ENCODE data around the gene PLOD2. TPM values are rescaled to one million over a fixed set of nuclear protein-coding genes. Genes with fewer than 3 reads are reported as not detected.

PLOD2 gene
- total and polyA plus RNA-seq, 9 of the 15 experiments (the other 6 are each of a cell fraction or from before 2014, with no cell fraction given) = 0.18 to 1.5 (median 0.58) TPM

DNA sequence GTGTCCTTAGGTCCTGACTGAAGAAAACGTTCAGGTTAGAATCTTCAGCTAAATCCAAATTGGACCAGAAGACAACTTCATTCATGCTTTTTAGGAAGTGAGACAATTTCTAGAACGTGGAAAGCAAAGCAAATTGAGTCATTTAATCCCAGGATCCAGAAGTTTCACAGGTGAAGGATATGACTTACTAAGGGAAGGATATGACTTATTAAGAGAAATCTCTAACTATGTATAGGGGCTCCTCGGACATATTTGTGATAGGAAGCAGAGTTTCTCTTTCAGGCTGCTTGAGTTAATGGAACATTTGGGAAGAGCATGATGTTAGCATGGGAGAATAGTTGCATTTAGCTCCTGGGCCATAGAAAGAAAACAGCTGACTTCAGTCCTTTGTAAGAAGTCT, 16.1 kb upstream of the PLOD2 start (continued):
- TF ChIP-seq EWSR1 (IDR thresholded peaks at IDR 0.05; ENCODE audit: borderline replicate concordance, low read depth, partially characterized antibody) = no peak
- TF ChIP-seq, protein P1, sequence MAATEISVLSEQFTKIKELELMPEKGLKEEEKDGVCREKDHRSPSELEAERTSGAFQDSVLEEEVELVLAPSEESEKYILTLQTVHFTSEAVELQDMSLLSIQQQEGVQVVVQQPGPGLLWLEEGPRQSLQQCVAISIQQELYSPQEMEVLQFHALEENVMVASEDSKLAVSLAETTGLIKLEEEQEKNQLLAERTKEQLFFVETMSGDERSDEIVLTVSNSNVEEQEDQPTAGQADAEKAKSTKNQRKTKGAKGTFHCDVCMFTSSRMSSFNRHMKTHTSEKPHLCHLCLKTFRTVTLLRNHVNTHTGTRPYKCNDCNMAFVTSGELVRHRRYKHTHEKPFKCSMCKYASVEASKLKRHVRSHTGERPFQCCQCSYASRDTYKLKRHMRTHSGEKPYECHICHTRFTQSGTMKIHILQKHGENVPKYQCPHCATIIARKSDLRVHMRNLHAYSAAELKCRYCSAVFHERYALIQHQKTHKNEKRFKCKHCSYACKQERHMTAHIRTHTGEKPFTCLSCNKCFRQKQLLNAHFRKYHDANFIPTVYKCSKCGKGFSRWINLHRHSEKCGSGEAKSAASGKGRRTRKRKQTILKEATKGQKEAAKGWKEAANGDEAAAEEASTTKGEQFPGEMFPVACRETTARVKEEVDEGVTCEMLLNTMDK (IDR thresholded peaks at IDR 0.05; ENCODE audit: borderline replicate concordance, insufficient read depth, low read depth, low read length, poor library complexity, severe bottlenecking) = no peak
- no peak for TF ChIP-seq BRD9 (IDR thresholded peaks at IDR 0.05; ENCODE audit: low read depth, partially characterized antibody)
- TF ChIP-seq, protein P2, sequence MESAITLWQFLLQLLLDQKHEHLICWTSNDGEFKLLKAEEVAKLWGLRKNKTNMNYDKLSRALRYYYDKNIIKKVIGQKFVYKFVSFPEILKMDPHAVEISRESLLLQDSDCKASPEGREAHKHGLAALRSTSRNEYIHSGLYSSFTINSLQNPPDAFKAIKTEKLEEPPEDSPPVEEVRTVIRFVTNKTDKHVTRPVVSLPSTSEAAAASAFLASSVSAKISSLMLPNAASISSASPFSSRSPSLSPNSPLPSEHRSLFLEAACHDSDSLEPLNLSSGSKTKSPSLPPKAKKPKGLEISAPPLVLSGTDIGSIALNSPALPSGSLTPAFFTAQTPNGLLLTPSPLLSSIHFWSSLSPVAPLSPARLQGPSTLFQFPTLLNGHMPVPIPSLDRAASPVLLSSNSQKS (CRISPR knock-in tag; IDR thresholded peaks at IDR 0.05) = no peak
- TF ChIP-seq MXI1 (IDR thresholded peaks at IDR 0.05; ENCODE audit: low read depth, low read length) = no peak
- no peak for TF ChIP-seq LCOR (CRISPR knock-in tag; IDR thresholded peaks at IDR 0.05)

DNA sequence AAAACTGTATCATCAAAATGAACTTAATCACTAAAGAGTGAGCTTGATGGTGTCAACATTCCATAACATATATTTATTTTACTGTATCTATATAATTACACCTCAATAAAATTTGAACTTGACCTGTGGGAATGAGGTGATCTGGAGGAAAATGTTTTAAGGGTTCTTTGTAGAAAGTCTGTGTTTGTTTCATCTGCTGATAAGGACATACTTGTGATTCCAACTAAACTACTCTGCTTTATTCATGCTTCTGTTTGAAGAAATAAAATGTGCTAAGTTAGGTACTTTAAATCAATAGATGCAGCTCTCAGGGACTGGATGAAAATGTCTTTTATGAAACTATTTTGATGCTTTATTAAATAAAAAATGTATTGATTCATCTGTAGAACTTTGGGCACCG, 11.6 kb upstream of the PLOD2 start:
- in situ Hi-C loops (cut with MboI) (no loop called here), intact Hi-C loops (cut with micrococcal nuclease) (no loop called here)
- H3K9ac ChIP-seq (ENCODE audit: insufficient read depth in 1 of 2, low read depth in 2 of 2, low read length in 2 of 2) = no peak overlapping the region
- ATAC-seq = no peak
- no peak for DNase-seq (ENCODE audit: extremely low read depth in 1 of 4, low spot score in 3 of 4)
- BruUV-seq (replicated peaks) = no TSS peak
- ChIA-PET CTCF (ENCODE audit: low intra/inter-chr PET ratio) (no interaction called here), POLR2A (no interaction called here)
- H3K27ac ChIP-seq (ENCODE audit: extremely low read depth, low read depth, low read length) = no peak overlapping the region
- no peaks in the 10 kb centered on the region for H4K20me1 ChIP-seq (replicated peaks; ENCODE audit: control insufficient read depth, insufficient read depth, low read length)
- no peak for FAIRE-seq
- no peak overlapping the region for H3K4me3 ChIP-seq
- WGBS (ENCODE audit: insufficient coverage, low coverage, missing lambda C conversion rate) = 6% methylated on average over 1 of the region's 1 CpG
- no peaks in the 10 kb centered on the region for H3K79me2 ChIP-seq (ENCODE audit: control insufficient read depth, insufficient read depth, low read length)
- no peaks in the 10 kb centered on the region for H3K9me1 ChIP-seq (ENCODE audit: control insufficient read depth, insufficient read depth, low read length)
- H3K4me1 ChIP-seq (replicated peaks in 1 of 2; ENCODE audit: control insufficient read depth in 2 of 2, insufficient read depth in 2 of 2, low read length in 2 of 2) = no peaks in the 10 kb centered on the region
- H3K4me2 ChIP-seq (ENCODE audit: insufficient read depth, low read length) = no peak overlapping the region
- H3K9me3 ChIP-seq (replicated peaks; ENCODE audit: control insufficient read depth, insufficient read depth, low read depth, low read length) = no peaks in the 10 kb centered on the region
- no peak overlapping the region for H2AFZ ChIP-seq (ENCODE audit: low read depth, low read length)
- H3K27me3 ChIP-seq (ENCODE audit: control insufficient read depth in 2 of 2, insufficient read depth in 2 of 2, low read length in 2 of 2) = no peaks in the 10 kb centered on the region
- H3K36me3 ChIP-seq (ENCODE audit: control insufficient read depth, insufficient read depth, low read length) = no peaks in the 10 kb centered on the region
- TF ChIP-seq, protein P3, sequence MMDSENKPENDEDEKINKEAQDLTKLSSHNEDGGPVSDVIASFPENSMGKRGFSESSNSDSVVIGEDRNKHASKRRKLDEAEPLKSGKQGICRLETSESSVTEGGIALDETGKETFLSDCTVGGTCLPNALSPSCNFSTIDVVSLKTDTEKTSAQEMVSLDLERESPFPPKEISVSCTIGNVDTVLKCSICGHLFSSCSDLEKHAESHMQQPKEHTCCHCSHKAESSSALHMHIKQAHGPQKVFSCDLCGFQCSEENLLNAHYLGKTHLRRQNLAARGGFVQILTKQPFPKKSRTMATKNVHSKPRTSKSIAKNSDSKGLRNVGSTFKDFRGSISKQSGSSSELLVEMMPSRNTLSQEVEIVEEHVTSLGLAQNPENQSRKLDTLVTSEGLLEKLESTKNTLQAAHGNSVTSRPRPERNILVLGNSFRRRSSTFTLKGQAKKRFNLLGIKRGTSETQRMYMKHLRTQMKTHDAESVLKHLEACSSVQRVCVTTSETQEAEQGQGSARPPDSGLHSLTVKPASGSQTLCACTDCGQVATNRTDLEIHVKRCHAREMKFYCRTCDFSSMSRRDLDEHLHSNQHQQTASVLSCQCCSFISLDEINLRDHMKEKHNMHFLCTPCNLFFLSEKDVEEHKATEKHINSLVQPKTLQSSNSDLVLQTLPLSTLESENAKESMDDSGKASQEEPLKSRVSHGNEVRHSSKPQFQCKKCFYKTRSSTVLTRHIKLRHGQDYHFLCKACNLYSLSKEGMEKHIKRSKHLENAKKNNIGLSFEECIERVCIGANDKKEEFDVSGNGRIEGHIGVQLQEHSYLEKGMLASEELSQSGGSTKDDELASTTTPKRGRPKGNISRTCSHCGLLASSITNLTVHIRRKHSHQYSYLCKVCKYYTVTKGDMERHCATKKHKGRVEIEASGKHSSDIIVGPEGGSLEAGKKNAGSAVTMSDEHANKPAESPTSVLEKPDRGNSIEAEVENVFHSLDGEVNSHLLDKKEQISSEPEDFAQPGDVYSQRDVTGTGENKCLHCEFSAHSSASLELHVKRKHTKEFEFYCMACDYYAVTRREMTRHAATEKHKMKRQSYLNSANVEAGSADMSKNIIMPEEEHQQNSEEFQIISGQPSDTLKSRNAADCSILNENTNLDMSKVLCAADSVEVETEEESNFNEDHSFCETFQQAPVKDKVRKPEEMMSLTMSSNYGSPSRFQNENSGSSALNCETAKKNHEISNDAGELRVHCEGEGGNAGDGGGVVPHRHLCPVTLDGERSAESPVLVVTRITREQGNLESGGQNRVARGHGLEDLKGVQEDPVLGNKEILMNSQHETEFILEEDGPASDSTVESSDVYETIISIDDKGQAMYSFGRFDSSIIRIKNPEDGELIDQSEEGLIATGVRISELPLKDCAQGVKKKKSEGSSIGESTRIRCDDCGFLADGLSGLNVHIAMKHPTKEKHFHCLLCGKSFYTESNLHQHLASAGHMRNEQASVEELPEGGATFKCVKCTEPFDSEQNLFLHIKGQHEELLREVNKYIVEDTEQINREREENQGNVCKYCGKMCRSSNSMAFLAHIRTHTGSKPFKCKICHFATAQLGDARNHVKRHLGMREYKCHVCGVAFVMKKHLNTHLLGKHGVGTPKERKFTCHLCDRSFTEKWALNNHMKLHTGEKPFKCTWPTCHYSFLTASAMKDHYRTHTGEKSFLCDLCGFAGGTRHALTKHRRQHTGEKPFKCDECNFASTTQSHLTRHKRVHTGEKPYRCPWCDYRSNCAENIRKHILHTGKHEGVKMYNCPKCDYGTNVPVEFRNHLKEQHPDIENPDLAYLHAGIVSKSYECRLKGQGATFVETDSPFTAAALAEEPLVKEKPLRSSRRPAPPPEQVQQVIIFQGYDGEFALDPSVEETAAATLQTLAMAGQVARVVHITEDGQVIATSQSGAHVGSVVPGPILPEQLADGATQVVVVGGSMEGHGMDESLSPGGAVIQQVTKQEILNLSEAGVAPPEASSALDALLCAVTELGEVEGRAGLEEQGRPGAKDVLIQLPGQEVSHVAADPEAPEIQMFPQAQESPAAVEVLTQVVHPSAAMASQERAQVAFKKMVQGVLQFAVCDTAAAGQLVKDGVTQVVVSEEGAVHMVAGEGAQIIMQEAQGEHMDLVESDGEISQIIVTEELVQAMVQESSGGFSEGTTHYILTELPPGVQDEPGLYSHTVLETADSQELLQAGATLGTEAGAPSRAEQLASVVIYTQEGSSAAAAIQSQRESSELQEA (IDR thresholded peaks at IDR 0.05; ENCODE audit: low read depth) = no peak
- no peak for TF ChIP-seq ZC3H11A (IDR thresholded peaks at IDR 0.05; ENCODE audit: low read depth, low read length)
- no peak for TF ChIP-seq RBM25 (IDR thresholded peaks at IDR 0.05; ENCODE audit: low read depth, low read length, severe bottlenecking)
